A549 (cell line): ENCODE measurements around the gene COL11A2. TPM values are rescaled to one million over a fixed set of nuclear protein-coding genes. Genes with fewer than 3 reads are reported as not detected.

ENCODE experiments used
- ATAC-seq, 2 experiments: fragments of 200-7000 bp in 1 of 2; fragments of >200 bp in 1 of 2; cut with Nextera tagmentation in 1 of 2; cut with Tn5 transposase in 1 of 2; 3 replicates each; pipeline versions ENCODE4 v1.8.0 to v1.9.1; 2018 to 2020; ENCODE audit warnings: mild to moderate bottlenecking in 1 of 2, moderate library complexity in 1 of 2
- CTCF ChIA-PET: fragments of 300-600 bp; sonication (Branson Sonifier 250); formaldehyde crosslinking; extraction: SDS; loops from one replicate; lab custom pipeline; 2021; ENCODE audit warnings: antibody characterized with exemption, inconsistent platforms; lab: Yijun Ruan, JAX
- POLR2A ChIA-PET: fragments of 350-600 bp; formaldehyde crosslinking; extraction: SDS; loops from one replicate; lab custom pipeline; 2021; ENCODE audit warnings: antibody characterized with exemption, inconsistent platforms; lab: Yijun Ruan, JAX
- DNase-seq, 2 experiments: peaks; one replicate each; pipeline versions ENCODE4 v3.0.0 to v3.0.0-alpha.2; 2011 to 2016; ENCODE audit warnings: low read depth in 1 of 2, low spot score in 1 of 2
- FAIRE-seq: peaks from 2 replicates; lab custom pipeline; 2011; peaks lifted over from hg19 to GRCh38; lab: Jason Lieb, UNC
- H3K27ac ChIP-seq, 2 experiments: fragments of >200 bp; sonication (Bioruptor Twin); formaldehyde crosslinking; 3 replicates each; pipeline ENCODE4 v1.5.1; 2016 to 2017
- H3K4me1 ChIP-seq: fragments of >200 bp; sonication (Bioruptor Twin); formaldehyde crosslinking; 3 replicates; pipeline ENCODE4 v1.6.1; 2016
- H3K4me2 ChIP-seq: fragments of >200 bp; sonication (Bioruptor Twin); formaldehyde crosslinking; 3 replicates; pipeline ENCODE4 v1.6.1; 2016
- H3K4me3 ChIP-seq: fragments of >200 bp; sonication (Bioruptor Twin); formaldehyde crosslinking; 3 replicates; pipeline ENCODE4 v1.5.1; 2016
- H3K9me3 ChIP-seq: fragments of >200 bp; sonication (Bioruptor Twin); formaldehyde crosslinking; 3 replicates; pipeline ENCODE4 v1.6.1; 2016
- CEBPB ChIP-seq, 2 experiments: fragments of >200 bp in 1 of 2; sonication (Bioruptor Twin) in 1 of 2; formaldehyde crosslinking in 1 of 2; IDR thresholded peaks; 2 replicates each; pipeline ENCODE4 v1.6.1; 2012 to 2016
- E2F6 ChIP-seq: IDR thresholded peaks from 2 replicates; pipeline ENCODE4 v1.6.1; 2012; ENCODE audit warnings: low read depth, borderline replicate concordance
- EHMT2 ChIP-seq: fragments of 200-600 bp; sonication (generic); IDR thresholded peaks from 2 replicates; pipeline ENCODE4 v1.6.1; 2016; ENCODE audit warnings: antibody characterized with exemption, low read depth, mild to moderate bottlenecking, moderate library complexity
- FOSB ChIP-seq: fragments of 250-450 bp; sonication (Bioruptor Pico); IDR thresholded peaks from 2 replicates; pipeline ENCODE4 v1.5.0; 2020; ENCODE audit warnings: mild to moderate bottlenecking, moderate library complexity
- HDAC2 ChIP-seq: fragments of 200-600 bp; sonication (generic); IDR thresholded peaks from 2 replicates; pipeline ENCODE4 v1.6.1; 2016
- HOXB13 ChIP-seq: fragments of 250-450 bp; sonication (Bioruptor Pico); IDR thresholded peaks from 2 replicates; pipeline ENCODE4 v1.5.0; 2020; ENCODE audit warnings: low read depth, mild to moderate bottlenecking, moderate library complexity
- HOXB5 ChIP-seq: fragments of 250-450 bp; sonication (Bioruptor Pico); IDR thresholded peaks from 2 replicates; pipeline ENCODE4 v1.5.0; 2020; ENCODE audit warnings: mild to moderate bottlenecking, moderate library complexity
- NFE2L2 ChIP-seq: fragments of 150-350 bp; conservative IDR thresholded peaks from 2 replicates; pipeline ENCODE4 v1.6.1; 2014; ENCODE audit warnings: low read length
- NR3C1 ChIP-seq: fragments of >200 bp; sonication (Bioruptor Twin); formaldehyde crosslinking; IDR thresholded peaks from 3 replicates; pipeline ENCODE4 v1.6.1; 2017
- PBX3 ChIP-seq: IDR thresholded peaks from 2 replicates; pipeline ENCODE4 v1.6.1; 2012
- PHF8 ChIP-seq: fragments of 200-600 bp; sonication (generic); IDR thresholded peaks from 2 replicates; pipeline ENCODE4 v1.6.1; 2016; ENCODE audit warnings: low read depth, mild to moderate bottlenecking, antibody characterized with exemption, moderate library complexity, borderline replicate concordance
- POLR2A ChIP-seq: IDR thresholded peaks from 2 replicates; pipeline ENCODE4 v1.6.1; 2012; ENCODE audit warnings: mild to moderate bottlenecking, low read length
- POLR2AphosphoS2 ChIP-seq: conservative IDR thresholded peaks from 2 replicates; pipeline ENCODE4 v1.6.1; 2012; ENCODE audit warnings: low read length, improper control_type of control experiment, inconsistent platforms
- RARB ChIP-seq: fragments of 250-450 bp; sonication (Bioruptor Pico); IDR thresholded peaks from 2 replicates; pipeline ENCODE4 v1.8.0; 2021; ENCODE audit warnings: mild to moderate bottlenecking, moderate library complexity
- RNF2 ChIP-seq: fragments of 200-600 bp; sonication (generic); IDR thresholded peaks from 2 replicates; pipeline ENCODE4 v1.6.1; 2016; ENCODE audit warnings: low read depth, mild to moderate bottlenecking, antibody characterized with exemption, moderate library complexity, borderline replicate concordance
- ZSCAN20 ChIP-seq: fragments of 250-450 bp; sonication (Bioruptor Pico); IDR thresholded peaks from 2 replicates; pipeline ENCODE4 v1.8.0; 2022; ENCODE audit warnings: mild to moderate bottlenecking, moderate library complexity
- WGBS: methylation state at CpG from one replicate; pipeline ENCODE4 v1.1.6; 2017; ENCODE audit errors: missing lambda C conversion rate; 5-methylcytosine and 5-hydroxymethylcytosine counted together
- polyA plus RNA-seq, 4 experiments: library from polyadenylated mRNA; depleted of rRNA in 3 of 4; stranded (reverse); fragments of >200 nt; fragmentation: RNase III in 1 of 4; extraction: RNeasy Plus Mini Kit Qiagen cat#74134 plus additional on column Dnase treatment in 1 of 4; gene quantifications; 2 replicates in 3 of 4; 3 replicates in 1 of 4; pipeline ENCODE4 v1.2.3, GENCODE V29; 2011 to 2017
- TF ChIP-seq, protein P1 (sequence below): fragments of 250-450 bp; sonication (Bioruptor Pico); IDR thresholded peaks from 2 replicates; pipeline ENCODE4 v1.5.0; 2021; ENCODE audit warnings: mild to moderate bottlenecking, moderate library complexity, borderline replicate concordance

The COL11A2 gene
- polyA plus RNA-seq, 2 of the 4 experiments (the other 2 are of a cell fraction) = 0.66 to 1.3 TPM

GRCh38 chr6:33217681-33218080, 25.4 kb upstream of the COL11A2 start:
- FAIRE-seq = no peak
- 37% methylated on average over 3 of the region's 3 CpGs for WGBS
- no peak for DNase-seq
- no peak for ATAC-seq
- H3K9me3 ChIP-seq = no peaks in the 10 kb centered on the region
- CTCF ChIA-PET = interaction anchor here (1.3 kb wide), 1 partner anchor 20 kb away, joined by 4 read pairs; no protein-coding TSS in a partner anchor
- no peaks in the 10 kb centered on the region for H3K4me1 ChIP-seq
- no peak overlapping the region for H3K27ac ChIP-seq
- TF ChIP-seq CEBPB (IDR thresholded peaks at IDR 0.05) (no peak), HDAC2 (no peak)
- TF ChIP-seq, all 56 proteins: peak for 0
- POLR2A ChIA-PET = no interaction called here
- Histone ChIP-seq H3K4me3 (no peak overlapping the region), H3K4me2 (no peak overlapping the region)

DNA sequence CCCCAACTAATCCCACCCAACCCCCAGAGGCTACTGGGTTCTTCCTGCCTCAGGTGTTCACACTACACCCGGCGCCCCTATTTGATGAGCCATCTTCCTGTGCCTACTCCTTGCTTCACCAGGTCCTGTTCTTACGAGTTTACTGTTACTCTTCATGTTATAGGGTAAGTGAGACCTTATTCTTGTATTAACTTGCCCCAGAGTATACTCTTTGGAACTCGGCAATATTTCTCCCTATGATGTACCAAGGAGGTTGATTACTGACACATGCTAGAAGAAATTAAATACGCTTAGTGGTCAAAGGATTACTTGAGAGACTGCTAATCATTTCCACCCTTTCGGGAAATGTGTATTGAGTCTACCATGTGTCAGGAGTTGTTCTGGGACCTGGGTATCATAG, 25.0 kb upstream of the COL11A2 start:
- TF ChIP-seq PBX3 (no peak), POLR2A (no peak)
- TF ChIP-seq, protein P1, sequence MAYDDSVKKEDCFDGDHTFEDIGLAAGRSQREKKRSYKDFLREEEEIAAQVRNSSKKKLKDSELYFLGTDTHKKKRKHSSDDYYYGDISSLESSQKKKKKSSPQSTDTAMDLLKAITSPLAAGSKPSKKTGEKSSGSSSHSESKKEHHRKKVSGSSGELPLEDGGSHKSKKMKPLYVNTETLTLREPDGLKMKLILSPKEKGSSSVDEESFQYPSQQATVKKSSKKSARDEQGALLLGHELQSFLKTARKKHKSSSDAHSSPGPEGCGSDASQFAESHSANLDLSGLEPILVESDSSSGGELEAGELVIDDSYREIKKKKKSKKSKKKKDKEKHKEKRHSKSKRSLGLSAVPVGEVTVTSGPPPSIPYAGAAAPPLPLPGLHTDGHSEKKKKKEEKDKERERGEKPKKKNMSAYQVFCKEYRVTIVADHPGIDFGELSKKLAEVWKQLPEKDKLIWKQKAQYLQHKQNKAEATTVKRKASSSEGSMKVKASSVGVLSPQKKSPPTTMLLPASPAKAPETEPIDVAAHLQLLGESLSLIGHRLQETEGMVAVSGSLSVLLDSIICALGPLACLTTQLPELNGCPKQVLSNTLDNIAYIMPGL (CRISPR knock-in tag) = no peak
- no peak overlapping the region for H3K4me3 ChIP-seq
- no peak for FAIRE-seq
- DNase-seq = no peak
- H3K4me2 ChIP-seq = no peak overlapping the region
- H3K4me1 ChIP-seq = no peaks in the 10 kb centered on the region
- no peak for ATAC-seq
- no peak overlapping the region for H3K27ac ChIP-seq
- ChIA-PET POLR2A (no interaction called here), CTCF (no interaction called here)
- no peaks in the 10 kb centered on the region for H3K9me3 ChIP-seq
- WGBS = 74% methylated on average over 6 of the region's 6 CpGs

GRCh38 chr6:33216117-33216649, 23.9 kb upstream of the COL11A2 start:
- Histone ChIP-seq H3K9me3 (no peaks in the 10 kb centered on the region), H3K27ac (no peak overlapping the region), H3K4me1 (no peaks in the 10 kb centered on the region), H3K4me2 (no peak overlapping the region), H3K4me3 (no peak overlapping the region)
- FAIRE-seq (no peak), DNase-seq (no peak), ATAC-seq (peak in 1 of 2 experiments; percentile 9; a peak in 1 of 6 replicates)
- TF ChIP-seq POLR2AphosphoS2 (no peak), EHMT2 (no peak), FOSB (CRISPR knock-in tag) (no peak)
- ChIA-PET CTCF (no interaction called here), POLR2A (no interaction called here)
- WGBS = 90% methylated on average over 2 of the region's 4 CpGs

GRCh38 chr6:33215271-33216116, 23.2 kb upstream of the COL11A2 start:
- no peak for TF ChIP-seq RNF2
- no peak for TF ChIP-seq NFE2L2
- TF ChIP-seq NR3C1 = no peak
- TF ChIP-seq HOXB13 (CRISPR knock-in tag) = no peak
- TF ChIP-seq HOXB5 = no peak
- no peak for TF ChIP-seq RARB (CRISPR knock-in tag)
- no peak for TF ChIP-seq ZSCAN20 (CRISPR knock-in tag)
- TF ChIP-seq, protein P1 (CRISPR knock-in tag) = no peak
- no peak for TF ChIP-seq E2F6
- TF ChIP-seq PHF8 = no peak
- Histone ChIP-seq H3K4me2 (no peak overlapping the region), H3K9me3 (no peaks in the 10 kb centered on the region), H3K4me1 (no peaks in the 10 kb centered on the region), H3K4me3 (no peak overlapping the region), H3K27ac (no peak overlapping the region)
- 72% methylated on average over 4 of the region's 9 CpGs for WGBS
- FAIRE-seq (no peak), DNase-seq (no peak), ATAC-seq (peak; percentile 8 to 25; a peak in 3 of 6 replicates)
- CTCF ChIA-PET = no interaction called here
- POLR2A ChIA-PET = no interaction called here
